ENCODE measurements around the gene CCNY.

CCNY gene

GRCh38 chr10:35394934-35395333 is 58.6 kb downstream of the CCNY start:
- no peak overlapping the region for H3K27ac ChIP-seq (ENCODE audit: low read length)
- no peaks in the 10 kb centered on the region for H3K4me1 ChIP-seq (ENCODE audit: low read length)
- peaks cover 4% of the 10 kb centered on the region for H4K20me1 ChIP-seq (ENCODE audit: insufficient read depth, low read length)
- H3K9me3 ChIP-seq (ENCODE audit: insufficient read depth, low read length): peaks cover under 1% of the 10 kb centered on the region; the same call in 1 of the 2 replicates
- peaks cover 2% of the 10 kb centered on the region for H3K36me3 ChIP-seq (replicated peaks; ENCODE audit: low read depth, low read length)
- no peak for TF ChIP-seq CTCF (IDR thresholded peaks at IDR 0.05; ENCODE audit: low read depth, low read length)
- TF ChIP-seq EZH2phosphoT487 (IDR thresholded peaks at IDR 0.05; ENCODE audit: low read depth): no peak
- H2AFZ ChIP-seq (ENCODE audit: low read depth, low read length): no peak overlapping the region
- H3K27me3 ChIP-seq (ENCODE audit: low read depth, low read length): no peaks in the 10 kb centered on the region
- no peaks in the 10 kb centered on the region; the same call in 1 of the 2 replicates for H3K79me2 ChIP-seq (ENCODE audit: low read length)
- H3K4me3 ChIP-seq (ENCODE audit: low read length): no peak overlapping the region
- H3K4me2 ChIP-seq (ENCODE audit: low read length): no peak overlapping the region
- no peak overlapping the region for H3K9ac ChIP-seq (ENCODE audit: low read length)

- Histone ChIP-seq H3K27me3 (ENCODE audit: low read depth, low read length) (no peaks in the 10 kb centered on the region), H3K9ac (ENCODE audit: low read length) (no peak overlapping the region), H3K4me2 (ENCODE audit: low read length) (no peak overlapping the region), H3K36me3 (replicated peaks; ENCODE audit: low read depth, low read length) (no peaks in the 10 kb centered on the region), H3K9me3 (ENCODE audit: insufficient read depth, low read length) (no peaks in the 10 kb centered on the region), H2AFZ (ENCODE audit: low read depth, low read length) (no peak overlapping the region), H3K4me3 (ENCODE audit: low read length) (no peak overlapping the region), H3K79me2 (ENCODE audit: low read length) (peaks cover 6% of the 10 kb centered on the region), H4K20me1 (ENCODE audit: insufficient read depth, low read length) (peaks cover 4% of the 10 kb centered on the region), H3K27ac (ENCODE audit: low read length) (no peak overlapping the region), H3K4me1 (ENCODE audit: low read length) (no peaks in the 10 kb centered on the region)
- TF ChIP-seq EZH2phosphoT487 (IDR thresholded peaks at IDR 0.05; ENCODE audit: low read depth): no peak
- no peak for TF ChIP-seq CTCF (IDR thresholded peaks at IDR 0.05; ENCODE audit: low read depth, low read length)
Observed at GRCh38 chr10:35396560-35397434, 60.5 kb downstream of the CCNY start.

GRCh38 chr10:35397953-35398352 is 61.6 kb downstream of the CCNY start:
- Histone ChIP-seq H3K4me1 (ENCODE audit: low read length) (no peaks in the 10 kb centered on the region), H3K79me2 (ENCODE audit: low read length) (peaks cover 6% of the 10 kb centered on the region), H3K27ac (ENCODE audit: low read length) (no peak overlapping the region), H3K4me2 (ENCODE audit: low read length) (no peak overlapping the region), H3K27me3 (ENCODE audit: low read depth, low read length) (no peaks in the 10 kb centered on the region), H2AFZ (ENCODE audit: low read depth, low read length) (no peak overlapping the region), H3K9ac (ENCODE audit: low read length) (no peak overlapping the region), H3K36me3 (replicated peaks; ENCODE audit: low read depth, low read length) (no peaks in the 10 kb centered on the region), H3K9me3 (ENCODE audit: insufficient read depth, low read length) (no peaks in the 10 kb centered on the region), H3K4me3 (ENCODE audit: low read length) (no peak overlapping the region), H4K20me1 (ENCODE audit: insufficient read depth, low read length) (peaks cover 4% of the 10 kb centered on the region)
- TF ChIP-seq CTCF (IDR thresholded peaks at IDR 0.05; ENCODE audit: low read depth, low read length) (no peak), EZH2phosphoT487 (IDR thresholded peaks at IDR 0.05; ENCODE audit: low read depth) (no peak)

GRCh38 chr10:35398355-35398754 is 62.0 kb downstream of the CCNY start:
- Histone ChIP-seq H3K9me3 (ENCODE audit: insufficient read depth, low read length) (no peaks in the 10 kb centered on the region), H3K79me2 (ENCODE audit: low read length) (peaks cover 6% of the 10 kb centered on the region), H3K4me1 (ENCODE audit: low read length) (no peaks in the 10 kb centered on the region)

More at GRCh38 chr10:35398355-35398754, 62.0 kb downstream of the CCNY start:
- H3K36me3 ChIP-seq (replicated peaks; ENCODE audit: low read depth, low read length): no peaks in the 10 kb centered on the region
- H3K4me3 ChIP-seq (ENCODE audit: low read length): no peak overlapping the region
- no peak overlapping the region for H3K4me2 ChIP-seq (ENCODE audit: low read length)
- TF ChIP-seq CTCF (IDR thresholded peaks at IDR 0.05; ENCODE audit: low read depth, low read length) (no peak), EZH2phosphoT487 (IDR thresholded peaks at IDR 0.05; ENCODE audit: low read depth) (no peak)
- H3K27me3 ChIP-seq (ENCODE audit: low read depth, low read length): no peaks in the 10 kb centered on the region
- peaks cover 4% of the 10 kb centered on the region for H4K20me1 ChIP-seq (ENCODE audit: insufficient read depth, low read length)
- H3K27ac ChIP-seq (ENCODE audit: low read length): no peak overlapping the region
- no peak overlapping the region for H2AFZ ChIP-seq (ENCODE audit: low read depth, low read length)
- H3K9ac ChIP-seq (ENCODE audit: low read length): no peak overlapping the region

Measured in OCI-LY3 (cell line).